B cell (primary cell): ENCODE measurements around the gene JMY.

Experiments used
- CTCF ChIP-seq: fragments of 200-600 bp; IDR thresholded peaks from one replicate; pipeline ENCODE4 v1.8.0; 2022; ENCODE audit warnings: antibody characterized with exemption, mild to moderate bottlenecking
- EZH2 ChIP-seq: IDR thresholded peaks from 2 replicates; pipeline ENCODE4 v1.6.1; 2012; ENCODE audit warnings: borderline replicate concordance, low read depth, mild to moderate bottlenecking, moderate library complexity, low read length; ENCODE audit not compliant: insufficient read depth, poor library complexity, severe bottlenecking

- no peak for TF ChIP-seq CTCF
- TF ChIP-seq EZH2 = no peak
Measured at GRCh38 chr5:79287907-79288306, 52.0 kb downstream of the JMY start.
